Natural killer cell treated with Interleukin-12 subunit alpha and Interleukin-12 subunit beta and Interleukin-15 and Interleukin-18, amount 100 ng/mL, for 72 hours (primary cell): ENCODE results near the gene TNFSF9. TPM values are rescaled to one million over a fixed set of nuclear protein-coding genes. Genes with fewer than 3 reads are reported as not detected.

Source experiments
- ATAC-seq, 2 donors: fragments of 150-1000 bp; cut with Tn5 transposase in 1 of 2; sonication (Bioruptor Pico), chemical (Tn5 transposase) in 1 of 2; 2 replicates each; pipeline ENCODE4 v1.10.0; 2021
- DNase-seq: peaks from one replicate; pipeline ENCODE4 v3.0.0; 2022; ENCODE audit warnings: low spot score
- H3K27ac Mint-ChIP-seq, 2 donors: 1 replicate in 1 of 2; 2 replicates in 1 of 2; pipeline ENCODE4 v1.8.0; 2022; ENCODE audit warnings: mixed read lengths in 2 of 2, mild to moderate bottlenecking in 1 of 2, moderate library complexity in 1 of 2
- H3K27me3 Mint-ChIP-seq, 2 donors: 1 replicate in 1 of 2; 2 replicates in 1 of 2; pipeline ENCODE4 v1.8.0; 2022; ENCODE audit warnings: mixed read lengths in 2 of 2
- H3K36me3 Mint-ChIP-seq: one replicate; pipeline ENCODE4 v1.8.0; 2022; ENCODE audit warnings: mixed read lengths
- H3K4me1 Mint-ChIP-seq, 2 donors: 1 replicate in 1 of 2; 2 replicates in 1 of 2; pipeline ENCODE4 v1.8.0; 2022; ENCODE audit warnings: low read depth in 2 of 2, mixed read lengths in 2 of 2, mild to moderate bottlenecking in 1 of 2
- H3K4me3 Mint-ChIP-seq: one replicate; pipeline ENCODE4 v1.8.0; 2022; ENCODE audit warnings: mixed read lengths
- H3K9me3 Mint-ChIP-seq: 2 replicates; pipeline ENCODE4 v1.8.0; 2022; ENCODE audit warnings: mixed read lengths
- total RNA-seq, 2 donors: library from RNA; stranded (reverse); gene quantifications; one replicate each; pipeline ENCODE4 v1.2.3, GENCODE V29; 2022

The TNFSF9 gene
- total RNA-seq, 2 donors from 2014 or later: 3.4 to 3.8 TPM

GRCh38 chr19:6516659-6517291 is 14.1 kb upstream of the TNFSF9 start:
- no peaks in the 10 kb centered on the region for H3K36me3 Mint-ChIP-seq

GRCh38 chr19:6518145-6518911 is 12.5 kb upstream of the TNFSF9 start:
- DNase-seq (peak; percentile 74), ATAC-seq (peak in 1 of 2 donors; percentile 36)
- Mint-ChIP-seq H3K27ac (peak overlapping the region; percentile 49 to 82), H3K27me3 (no peaks in the 10 kb centered on the region), H3K36me3 (no peaks in the 10 kb centered on the region), H3K9me3 (no peaks in the 10 kb centered on the region), H3K4me1 (peaks cover 36 to 44% of the 10 kb centered on the region in 2 donors), H3K4me3 (peak overlapping the region; percentile 88)

More at GRCh38 chr19:6516659-6517291, 14.1 kb upstream of the TNFSF9 start:
- Mint-ChIP-seq H3K4me3 (peak overlapping the region; percentile 94), H3K27me3 (no peaks in the 10 kb centered on the region), H3K27ac (peak overlapping the region; percentile 52 to 82), H3K4me1 (peaks cover 31 to 39% of the 10 kb centered on the region in 2 donors), H3K9me3 (no peaks in the 10 kb centered on the region)
- ATAC-seq: peak; percentile 88 to 89
- DNase-seq: peak; percentile 93

GRCh38 chr19:6519289-6519688 is 11.5 kb upstream of the TNFSF9 start:
- peak overlapping the region; percentile 36 to 49 for H3K27ac Mint-ChIP-seq
- H3K4me3 Mint-ChIP-seq: peak overlapping the region; percentile 70
- H3K9me3 Mint-ChIP-seq: no peaks in the 10 kb centered on the region
- H3K36me3 Mint-ChIP-seq: no peaks in the 10 kb centered on the region
- H3K27me3 Mint-ChIP-seq: no peaks in the 10 kb centered on the region
- ATAC-seq: no peak
- peaks cover 36 to 44% of the 10 kb centered on the region in 2 donors for H3K4me1 Mint-ChIP-seq
- no peak for DNase-seq

- no peaks in the 10 kb centered on the region for H3K27me3 Mint-ChIP-seq
- no peaks in the 10 kb centered on the region for H3K36me3 Mint-ChIP-seq
- peak overlapping the region; percentile 49 for H3K4me3 Mint-ChIP-seq
- H3K9me3 Mint-ChIP-seq: no peaks in the 10 kb centered on the region
- H3K27ac Mint-ChIP-seq: peak overlapping the region; percentile 1 to 44
- H3K4me1 Mint-ChIP-seq: peaks cover 24 to 33% of the 10 kb centered on the region in 2 donors
- ATAC-seq (peak; percentile 87 to 88), DNase-seq (peak; percentile 78)
Measured at GRCh38 chr19:6521718-6522646, 8.8 kb upstream of the TNFSF9 start.

- Mint-ChIP-seq H3K4me1 (peaks cover 18 to 26% of the 10 kb centered on the region in 2 donors), H3K9me3 (no peaks in the 10 kb centered on the region), H3K27ac (peak overlapping the region in 1 of 2 donors; percentile 45), H3K36me3 (no peaks in the 10 kb centered on the region), H3K4me3 (no peak overlapping the region), H3K27me3 (no peaks in the 10 kb centered on the region)
- ATAC-seq: no peak
- peak; percentile 1 for DNase-seq
Measured at GRCh38 chr19:6522712-6523111, 8.1 kb upstream of the TNFSF9 start.

GRCh38 chr19:6524311-6524710 is 6.5 kb upstream of the TNFSF9 start:
- Mint-ChIP-seq H3K27me3 (peaks cover 2 to 3% of the 10 kb centered on the region in 2 donors), H3K27ac (no peak overlapping the region), H3K9me3 (no peaks in the 10 kb centered on the region), H3K4me3 (no peak overlapping the region), H3K4me1 (peaks cover 7 to 14% of the 10 kb centered on the region in 2 donors), H3K36me3 (no peaks in the 10 kb centered on the region)
- DNase-seq (no peak), ATAC-seq (no peak)

- no peak overlapping the region for H3K4me3 Mint-ChIP-seq
- no peaks in the 10 kb centered on the region for H3K36me3 Mint-ChIP-seq
- H3K9me3 Mint-ChIP-seq: no peaks in the 10 kb centered on the region
- DNase-seq (no peak), ATAC-seq (no peak)
- peaks cover 26 to 32% of the 10 kb centered on the region in 2 donors for H3K27me3 Mint-ChIP-seq
- H3K4me1 Mint-ChIP-seq: peaks cover 27 to 33% of the 10 kb centered on the region in 2 donors
- no peak overlapping the region for H3K27ac Mint-ChIP-seq
Measured at GRCh38 chr19:6527893-6528543, 2.8 kb upstream of the TNFSF9 start.

- no peak for DNase-seq
- no peak overlapping the region for H3K4me3 Mint-ChIP-seq
Measured at GRCh38 chr19:6528544-6529121, 2.2 kb upstream of the TNFSF9 start.

GRCh38 chr19:6529351-6529750 is 1.5 kb upstream of the TNFSF9 start:
- Mint-ChIP-seq H3K36me3 (no peaks in the 10 kb centered on the region), H3K9me3 (no peaks in the 10 kb centered on the region), H3K27ac (peak overlapping the region in 1 of 2 donors; percentile 8), H3K4me3 (peak overlapping the region; percentile 89), H3K27me3 (peaks cover 27 to 34% of the 10 kb centered on the region in 2 donors), H3K4me1 (peaks cover 32 to 34% of the 10 kb centered on the region in 2 donors)
- no peak for DNase-seq
- no peak for ATAC-seq

More at GRCh38 chr19:6528544-6529121, 2.2 kb upstream of the TNFSF9 start:
- ATAC-seq: no peak
- peaks cover 27 to 34% of the 10 kb centered on the region in 2 donors for H3K27me3 Mint-ChIP-seq
- peaks cover 27 to 34% of the 10 kb centered on the region in 2 donors for H3K4me1 Mint-ChIP-seq
- H3K27ac Mint-ChIP-seq: no peak overlapping the region
- no peaks in the 10 kb centered on the region for H3K36me3 Mint-ChIP-seq
- no peaks in the 10 kb centered on the region for H3K9me3 Mint-ChIP-seq

GRCh38 chr19:6529937-6530385 is 865 bp upstream of the TNFSF9 start:
- H3K4me1 Mint-ChIP-seq: peaks cover 32 to 34% of the 10 kb centered on the region in 2 donors
- H3K9me3 Mint-ChIP-seq: no peaks in the 10 kb centered on the region
- peak overlapping the region; percentile 8 to 48 for H3K27ac Mint-ChIP-seq
- DNase-seq (no peak), ATAC-seq (no peak)
- no peaks in the 10 kb centered on the region for H3K36me3 Mint-ChIP-seq
- peak overlapping the region; percentile 89 for H3K4me3 Mint-ChIP-seq
- peaks cover 27 to 34% of the 10 kb centered on the region in 2 donors for H3K27me3 Mint-ChIP-seq

GRCh38 chr19:6531163-6531955 is 533 bp downstream of the TNFSF9 start:
- ATAC-seq (peak; percentile 21 to 37), DNase-seq (no peak)
- H3K9me3 Mint-ChIP-seq: no peaks in the 10 kb centered on the region
- no peaks in the 10 kb centered on the region for H3K36me3 Mint-ChIP-seq
- peak overlapping the region; percentile 67 for H3K4me3 Mint-ChIP-seq
- peaks cover 27 to 34% of the 10 kb centered on the region in 2 donors for H3K27me3 Mint-ChIP-seq
- H3K27ac Mint-ChIP-seq: peak overlapping the region in 1 of 2 donors; percentile 0
- peaks cover 41 to 45% of the 10 kb centered on the region in 2 donors for H3K4me1 Mint-ChIP-seq

- Mint-ChIP-seq H3K27ac (peak overlapping the region in 1 of 2 donors; percentile 0), H3K9me3 (no peaks in the 10 kb centered on the region), H3K36me3 (no peaks in the 10 kb centered on the region), H3K4me3 (peak overlapping the region; percentile 67), H3K4me1 (peaks cover 45 to 47% of the 10 kb centered on the region in 2 donors), H3K27me3 (peaks cover 27 to 34% of the 10 kb centered on the region in 2 donors)
- DNase-seq: no peak
- no peak for ATAC-seq
Measured at GRCh38 chr19:6531956-6532243, 1.1 kb downstream of the TNFSF9 start.
